ENCODE data around the gene TAAR8.

GRCh38 chr6:132544826-132545225, 7.6 kb upstream of the TAAR8 start:
- no peak for TF ChIP-seq CTCF (conservative IDR thresholded peaks at IDR 0.05; ENCODE audit: low read depth, low read length)
- TF ChIP-seq EZH2phosphoT487 (IDR thresholded peaks at IDR 0.05; ENCODE audit: borderline replicate concordance, low read length), result no peak
- TF ChIP-seq EZH2 (IDR thresholded peaks at IDR 0.05; ENCODE audit: low read length, unreplicated experiment), result no peak

All from PC-3 (cell line).